ENCODE measurements around the gene ATP6V1E1.
"Not testable (repeated sequence)": the region's sequence is repeated elsewhere in the genome, so short reads cannot be mapped to it uniquely, and the experiment has no call there.

ATP6V1E1 gene

DNA sequence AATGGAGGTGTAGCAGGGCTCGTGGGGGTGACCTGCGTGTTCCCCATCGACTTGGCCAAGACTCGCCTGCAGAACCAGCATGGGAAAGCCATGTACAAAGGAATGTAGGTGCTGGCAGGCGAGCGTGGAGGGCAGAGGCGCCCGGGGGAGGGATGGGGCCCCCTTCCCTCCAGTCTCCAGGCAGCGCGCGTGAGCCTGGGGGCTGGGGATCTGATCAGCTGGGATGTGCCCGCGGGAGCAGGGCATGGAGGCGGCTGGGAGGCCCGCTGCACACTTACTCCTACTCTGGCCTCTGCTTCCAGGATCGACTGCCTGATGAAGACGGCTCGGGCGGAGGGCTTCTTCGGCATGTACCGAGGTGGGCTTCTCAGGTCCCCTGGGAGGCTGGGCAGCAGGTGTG, 47.5 kb downstream of the ATP6V1E1 start:
- DNase-seq (ENCODE audit: low read depth): no peak

DNA sequence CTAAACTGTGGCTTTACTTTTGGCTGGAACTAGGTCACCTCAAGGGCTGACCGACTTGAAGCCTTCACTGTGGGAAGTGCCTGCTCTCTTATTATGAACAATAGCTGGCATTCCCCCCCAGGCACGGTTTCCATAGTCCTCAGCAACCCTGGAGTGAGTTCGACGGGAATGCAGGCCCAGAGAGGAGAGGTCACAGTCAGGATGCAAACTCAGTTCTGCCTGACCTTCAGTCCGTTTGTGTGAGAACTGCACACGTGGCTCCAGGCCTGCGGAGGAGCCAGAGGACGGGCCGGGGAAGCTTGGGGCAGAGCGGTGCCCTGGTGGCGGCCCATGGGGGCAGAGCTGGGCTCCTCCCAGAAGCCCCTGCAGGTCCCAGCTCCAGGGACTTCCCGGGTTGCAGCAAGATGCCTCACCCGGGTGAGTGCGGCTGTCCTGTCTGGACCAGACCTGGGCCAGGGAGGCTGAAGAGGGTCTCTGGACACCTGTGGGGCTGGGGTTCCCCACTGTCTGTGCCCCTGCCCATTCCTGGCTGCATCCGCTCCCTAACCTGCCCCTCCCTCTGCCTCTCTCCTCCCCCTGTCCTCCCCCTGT, 48.0 kb downstream of the ATP6V1E1 start:
- no peak for DNase-seq (ENCODE audit: low read depth)

DNA sequence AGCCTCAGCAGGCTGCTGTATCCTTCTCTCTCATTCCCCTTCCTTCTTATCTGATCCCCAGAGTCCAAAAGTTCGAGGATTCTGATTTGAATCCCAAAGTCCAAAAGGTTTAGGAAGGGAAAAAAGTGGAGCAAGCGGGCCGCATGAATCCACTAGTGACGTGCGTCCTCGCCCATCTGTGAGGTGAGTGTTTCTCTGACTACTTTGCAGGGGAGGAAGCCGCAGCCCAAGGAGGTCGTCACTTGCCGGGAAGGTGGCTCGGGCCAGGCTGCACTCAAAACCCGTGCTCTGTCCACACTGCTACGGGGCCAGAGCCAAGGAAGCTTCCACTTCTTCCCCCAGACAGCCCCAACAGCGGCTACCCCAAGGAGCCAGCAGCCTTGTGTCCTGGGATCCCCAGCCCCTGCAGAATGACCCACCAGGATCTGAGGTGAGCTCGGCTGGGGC, 49.0 kb downstream of the ATP6V1E1 start:
- DNase-seq (ENCODE audit: low read depth): no peak

DNA sequence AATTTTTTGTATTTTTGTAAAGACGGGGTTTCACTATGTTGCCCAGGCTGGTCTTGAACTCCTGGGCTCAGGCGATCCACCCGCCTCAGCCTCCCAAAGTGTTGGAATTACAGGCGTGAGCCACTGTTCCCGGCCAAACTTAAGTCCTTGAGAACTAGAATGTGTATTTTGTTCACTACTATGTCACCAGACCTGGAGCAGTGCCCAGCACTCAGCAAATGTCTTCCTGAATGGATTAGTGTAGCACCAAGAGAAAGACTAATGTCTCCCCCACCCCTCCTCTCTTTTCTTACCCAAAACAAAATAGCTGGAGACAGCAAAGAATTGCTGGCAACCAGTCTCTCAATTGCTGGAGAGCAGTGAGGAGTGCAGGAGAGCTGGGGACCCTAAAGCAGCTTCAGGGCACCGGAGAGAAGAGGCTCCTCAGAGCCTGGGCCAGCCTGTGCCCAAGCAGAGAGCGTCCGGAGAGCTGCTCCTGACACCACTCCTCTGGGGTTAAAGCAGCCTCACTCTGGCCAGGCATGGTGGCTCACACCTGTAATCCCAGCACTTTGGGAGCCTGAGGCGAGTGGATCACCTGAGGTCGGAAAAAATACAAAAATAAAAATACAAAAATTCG, 50.3 kb downstream of the ATP6V1E1 start:
- DNase-seq (ENCODE audit: low read depth): no peak

DNA sequence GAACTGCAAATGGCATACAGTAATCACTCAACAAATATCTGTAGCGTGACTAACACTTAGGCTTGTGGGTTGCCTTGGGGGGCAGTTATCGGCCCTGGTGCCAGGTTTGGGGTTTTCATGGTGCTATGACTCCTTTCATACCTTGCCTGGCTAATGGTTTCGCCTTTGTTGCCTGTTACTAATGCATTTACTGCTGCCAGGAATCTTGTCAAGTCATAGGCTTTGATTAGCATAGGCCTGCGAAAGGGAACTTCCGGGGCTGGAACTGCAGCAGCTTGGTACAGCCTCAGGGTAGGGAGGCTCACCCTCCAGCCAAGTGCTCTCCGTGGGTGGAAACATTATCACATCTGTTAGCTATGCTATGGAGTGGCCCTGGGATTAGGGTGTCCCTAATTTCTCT, 52.1 kb downstream of the ATP6V1E1 start:
- DNase-seq (ENCODE audit: low read depth): no peak

DNA sequence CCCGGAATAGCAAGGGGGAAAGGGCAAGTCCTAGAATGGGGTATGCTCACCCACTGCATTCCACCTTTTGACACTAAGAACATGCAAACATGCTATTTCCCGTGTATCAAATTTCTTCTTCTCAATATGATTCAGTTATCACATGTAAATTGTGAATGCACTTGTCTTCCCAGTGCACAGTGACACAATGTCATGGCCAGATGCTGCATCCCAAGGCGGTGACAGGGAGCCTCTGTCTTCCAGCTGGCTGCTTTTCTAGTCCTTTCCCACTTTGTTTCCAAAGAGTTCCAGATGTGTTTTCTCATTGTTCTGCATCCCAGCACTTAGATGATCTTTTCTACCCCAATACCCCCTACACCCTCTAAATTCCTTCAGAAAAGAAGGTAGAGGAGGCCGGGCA, 52.9 kb downstream of the ATP6V1E1 start:
- DNase-seq (ENCODE audit: low read depth): no peak

DNA sequence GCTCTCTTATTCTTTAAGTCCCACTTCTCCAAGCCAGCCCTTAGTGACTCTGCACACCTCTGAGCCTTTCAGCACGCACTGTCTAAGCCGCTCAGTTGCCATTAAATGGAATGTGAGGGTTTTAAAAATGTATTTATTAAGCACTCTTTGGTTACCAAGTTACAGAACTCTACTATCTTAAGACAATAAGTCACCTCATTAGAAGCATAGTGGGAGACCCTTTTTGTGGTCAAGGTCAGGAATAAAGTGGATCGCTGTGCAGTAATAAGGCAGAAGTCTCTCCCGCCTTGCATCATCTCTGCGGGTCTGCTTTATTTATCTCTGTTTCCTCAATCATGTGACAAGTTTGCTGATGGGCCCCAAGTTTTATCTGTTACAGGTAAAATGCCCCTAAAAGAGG, 53.4 kb downstream of the ATP6V1E1 start:
- DNase-seq (ENCODE audit: low read depth): no peak

DNA sequence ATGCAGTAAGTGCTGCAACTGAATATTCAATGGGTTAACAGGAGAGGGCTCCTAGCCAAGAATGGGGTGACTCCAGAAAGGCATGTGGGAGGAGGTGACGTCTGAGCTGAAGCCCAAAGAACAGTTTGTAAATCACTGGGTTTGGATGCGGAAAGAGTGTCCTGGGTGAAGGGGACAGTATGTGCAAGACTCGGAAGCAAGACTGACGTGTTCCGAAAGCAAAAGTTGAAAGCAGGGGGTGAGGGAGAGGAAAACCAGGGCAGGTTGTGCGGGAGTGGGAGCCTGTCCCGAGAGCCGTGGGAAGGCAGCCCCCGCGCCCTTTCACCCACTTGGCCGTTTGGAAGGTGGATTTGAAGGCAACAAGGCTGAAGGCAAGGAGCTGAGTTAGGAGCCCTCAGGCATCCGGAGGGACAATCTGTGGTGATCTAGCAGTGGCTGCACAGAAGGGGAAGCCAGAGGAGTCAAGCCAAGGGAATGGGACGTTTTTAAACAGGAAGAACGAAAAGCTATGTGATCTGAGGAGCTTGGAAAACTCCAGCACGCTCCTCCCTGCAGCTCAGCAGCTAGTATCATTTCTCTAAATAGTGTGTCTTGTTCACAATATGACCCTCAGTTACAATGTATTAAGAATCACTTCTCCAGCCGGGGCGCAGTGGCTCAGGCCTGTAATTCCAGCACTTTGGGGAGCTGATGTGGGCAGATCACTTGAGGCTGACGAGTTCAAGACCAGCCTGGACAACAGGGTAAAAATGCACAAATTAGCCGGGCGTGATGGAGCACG, 57.5 kb downstream of the ATP6V1E1 start:
- no peak for DNase-seq (ENCODE audit: low read depth)

DNA sequence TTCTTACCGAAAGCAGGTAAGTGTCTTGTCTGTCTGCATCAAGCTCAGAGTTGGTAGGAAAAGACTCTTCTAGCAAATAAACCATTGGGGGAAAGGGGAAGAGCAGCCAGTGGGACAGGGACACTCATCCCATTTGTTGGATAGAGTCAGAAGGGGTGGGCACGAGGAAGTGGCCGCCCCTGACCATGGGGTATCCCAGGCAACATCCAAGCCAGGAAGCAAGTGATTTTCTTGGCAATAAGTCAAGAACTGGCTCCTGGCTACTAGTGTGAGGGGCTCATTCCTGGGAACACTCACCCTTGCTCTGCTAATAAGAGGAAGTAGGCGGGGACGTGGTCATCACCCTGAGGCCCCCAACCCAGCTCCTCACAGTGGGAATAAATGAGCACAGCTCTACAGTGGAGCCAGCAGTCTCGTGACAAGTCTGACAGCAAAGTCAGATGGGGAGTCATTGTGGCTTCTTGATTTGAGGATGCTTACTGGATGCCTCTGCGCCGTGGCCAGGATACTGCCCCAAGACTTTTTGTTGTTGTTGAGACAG, 58.5 kb downstream of the ATP6V1E1 start:
- no peak for DNase-seq (ENCODE audit: low read depth)

DNA sequence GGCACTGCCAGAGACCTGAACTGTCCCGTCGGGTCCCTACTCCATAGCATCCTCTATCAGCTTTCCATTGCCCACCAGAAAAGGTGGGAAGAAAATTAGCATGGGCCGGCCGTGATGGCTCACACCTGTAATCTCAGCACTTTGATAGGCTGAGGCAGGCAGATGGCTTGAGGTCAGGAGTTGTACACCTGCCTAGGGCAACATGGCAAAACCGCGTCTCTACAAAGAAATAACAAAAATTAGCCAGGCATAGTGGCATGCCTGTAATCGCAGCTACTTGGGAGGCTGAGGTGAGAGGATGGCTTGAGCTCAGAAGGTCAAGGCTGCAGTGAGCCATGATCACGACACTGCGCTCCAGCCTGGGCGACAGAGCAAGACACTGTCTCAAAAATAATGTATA, 61.8 kb downstream of the ATP6V1E1 start:
- no peak for DNase-seq (ENCODE audit: low read depth)

DNA sequence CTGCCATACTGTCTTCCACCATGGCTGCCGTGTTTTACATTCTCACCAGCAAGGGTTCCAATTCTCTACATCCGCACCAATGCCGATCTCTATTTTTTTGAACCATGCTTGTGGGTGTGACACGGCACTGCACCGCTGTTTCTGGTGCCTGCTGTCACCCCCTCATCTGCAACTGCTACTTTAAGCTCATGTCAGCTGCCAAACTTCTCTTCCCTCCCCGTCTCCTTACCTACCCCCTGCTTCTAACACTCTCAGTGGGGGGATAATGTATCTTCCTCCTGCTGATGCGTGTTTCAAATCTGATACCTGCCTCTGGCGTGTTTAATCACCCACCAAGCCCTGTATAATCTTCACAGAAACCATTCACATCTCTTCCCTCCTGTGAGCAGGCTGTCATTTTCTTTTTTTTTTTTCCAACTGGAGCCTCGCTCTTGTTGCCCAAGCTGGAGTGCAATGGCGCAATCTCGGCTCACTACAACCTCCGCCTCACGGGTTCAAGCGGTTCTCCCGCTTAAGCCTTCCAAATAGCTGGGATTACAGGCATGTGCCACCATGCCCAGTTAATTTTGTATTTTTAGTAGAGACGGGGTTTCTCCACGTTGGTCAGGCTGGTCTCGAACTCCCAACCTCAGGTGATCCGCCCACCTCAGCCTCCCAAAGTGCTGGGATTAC, 62.4 kb downstream of the ATP6V1E1 start:
- not testable (repeated sequence) for DNase-seq (ENCODE audit: low read depth)

DNA sequence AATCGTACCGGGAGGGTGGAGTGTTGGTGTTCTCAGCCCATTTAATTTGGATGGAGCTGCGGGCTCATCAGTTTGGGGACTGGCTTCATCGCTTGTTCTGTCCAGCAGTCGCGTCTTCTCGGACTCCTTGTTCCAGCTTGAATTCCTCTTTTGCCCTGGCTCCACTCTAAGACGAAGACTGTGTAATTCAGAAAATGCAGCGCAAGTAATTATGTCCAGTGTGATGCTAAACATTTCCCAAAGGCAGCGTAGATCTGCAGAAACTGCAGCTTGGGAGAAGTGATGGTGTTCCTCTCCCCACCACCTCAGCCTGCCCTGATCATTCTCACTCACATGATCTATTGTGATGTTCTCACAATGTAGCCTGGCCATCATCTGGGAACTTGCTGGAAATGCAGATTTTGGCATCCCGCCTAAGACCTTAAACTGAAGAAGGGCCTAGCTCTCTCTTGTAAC, 64.6 kb downstream of the ATP6V1E1 start:
- DNase-seq (ENCODE audit: low read depth): no peak

DNA sequence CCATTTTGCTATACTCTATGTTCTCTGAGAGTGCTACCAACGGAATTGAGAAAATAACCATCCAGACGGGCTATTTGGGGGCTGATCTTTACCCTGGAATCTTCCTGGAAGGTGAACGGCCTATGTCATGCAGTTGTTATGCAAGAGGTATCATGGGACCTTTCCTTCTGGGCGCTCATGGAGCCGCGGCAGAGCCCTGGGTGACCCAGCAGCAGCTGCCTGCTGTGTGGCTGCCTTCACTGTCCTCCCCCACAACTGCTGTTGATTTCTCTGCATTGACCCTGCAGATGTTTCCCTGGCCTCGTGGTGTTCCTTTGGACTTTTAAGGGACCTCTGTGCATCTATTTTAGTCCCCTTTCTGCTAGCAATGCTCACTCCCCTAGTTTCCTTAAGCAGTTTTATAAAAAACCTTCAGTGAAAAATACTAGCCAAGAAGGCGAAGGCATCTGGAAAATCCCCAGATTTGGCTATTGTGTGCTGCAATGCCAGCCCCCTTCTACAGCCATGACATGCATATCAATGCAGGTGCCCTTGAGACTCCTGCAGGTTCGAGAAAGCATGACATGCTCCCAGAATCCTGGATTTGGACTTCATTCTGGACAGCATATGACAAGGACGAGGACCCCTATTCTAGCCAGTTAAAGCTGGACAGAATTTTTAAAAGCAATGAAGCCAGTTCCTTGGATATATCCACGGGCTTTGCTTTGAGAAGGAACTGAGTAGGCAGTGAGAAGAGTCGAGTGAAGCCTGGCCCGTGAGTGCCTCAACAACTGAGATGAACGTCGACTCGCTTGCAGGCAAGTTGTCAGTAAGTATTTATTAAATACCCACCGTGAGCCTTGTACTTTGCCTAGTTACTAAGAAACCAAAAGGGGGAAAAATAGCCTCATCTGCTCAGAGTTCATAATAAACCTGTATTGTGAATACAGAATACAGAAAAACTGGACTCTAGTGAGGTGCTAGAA, 65.4 kb downstream of the ATP6V1E1 start, which contains the start of gene SLC25A18:
TSS of gene SLC25A18 (plus strand) at position 593 of the 965 bp plus-strand sequence. CDS start 16,447 bp downstream, outside the sequence.
- DNase-seq (ENCODE audit: low read depth): no peak

DNA sequence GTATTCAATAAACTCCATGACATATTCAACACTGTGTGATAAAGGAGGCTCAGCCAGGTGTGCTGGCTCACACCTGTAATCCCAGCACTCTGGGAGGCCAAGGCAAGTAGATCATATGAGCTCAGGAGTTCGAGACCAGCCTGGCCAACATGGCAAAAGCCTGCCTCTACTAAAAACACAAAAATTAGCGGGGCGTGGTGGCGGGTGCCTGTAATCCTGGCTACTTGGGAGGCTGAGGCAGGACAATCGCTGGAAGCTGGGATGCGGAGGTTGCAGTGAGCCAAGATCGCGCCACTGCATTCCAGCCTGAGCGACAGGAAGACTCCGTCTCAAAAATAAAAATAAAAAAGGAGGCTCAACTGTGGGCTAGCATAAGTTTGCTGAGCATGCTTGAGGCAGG, 69.4 kb downstream of the ATP6V1E1 start:
- no peak for DNase-seq (ENCODE audit: low read depth)

DNA sequence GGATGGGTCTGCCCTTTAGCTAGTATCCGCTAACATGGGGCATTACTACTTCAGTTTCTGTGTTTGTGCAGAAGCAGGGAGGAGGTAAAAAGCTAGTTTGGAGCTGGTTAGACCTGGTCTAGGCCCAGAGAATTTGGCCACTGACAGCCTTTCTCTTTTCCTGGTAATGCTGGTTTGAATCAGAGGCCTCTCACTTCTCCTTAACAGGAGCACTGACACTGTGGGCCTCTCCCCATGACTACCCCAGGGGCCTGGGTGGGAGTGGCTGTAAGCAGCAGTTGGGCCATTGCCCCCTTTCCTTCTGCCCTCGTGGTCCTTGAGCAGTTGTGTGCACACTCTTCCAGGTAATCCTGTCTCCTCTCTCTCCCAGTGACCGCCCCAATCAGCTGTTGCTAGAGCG, 73.7 kb downstream of the ATP6V1E1 start:
- DNase-seq (ENCODE audit: low read depth): no peak

DNA sequence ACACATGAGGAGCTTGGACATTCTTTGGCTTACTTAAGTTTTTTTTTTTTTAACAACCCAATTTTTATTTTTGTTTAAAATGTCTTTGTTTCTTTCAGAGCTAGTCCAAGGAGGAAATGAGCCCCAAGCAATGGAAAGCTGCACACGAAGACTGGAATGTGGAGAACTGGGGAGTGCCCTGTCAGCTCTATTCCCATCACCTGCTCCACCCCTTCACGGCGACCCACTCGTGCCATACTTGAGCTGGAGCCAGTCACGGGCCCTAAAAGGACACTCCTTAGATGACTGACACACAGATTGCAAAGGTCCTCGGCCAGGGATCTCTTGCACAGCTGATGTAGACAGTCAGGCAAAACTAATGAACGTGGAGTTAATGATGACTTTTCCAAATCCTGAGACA, 75.8 kb downstream of the ATP6V1E1 start:
- DNase-seq (ENCODE audit: low read depth): no peak

DNA sequence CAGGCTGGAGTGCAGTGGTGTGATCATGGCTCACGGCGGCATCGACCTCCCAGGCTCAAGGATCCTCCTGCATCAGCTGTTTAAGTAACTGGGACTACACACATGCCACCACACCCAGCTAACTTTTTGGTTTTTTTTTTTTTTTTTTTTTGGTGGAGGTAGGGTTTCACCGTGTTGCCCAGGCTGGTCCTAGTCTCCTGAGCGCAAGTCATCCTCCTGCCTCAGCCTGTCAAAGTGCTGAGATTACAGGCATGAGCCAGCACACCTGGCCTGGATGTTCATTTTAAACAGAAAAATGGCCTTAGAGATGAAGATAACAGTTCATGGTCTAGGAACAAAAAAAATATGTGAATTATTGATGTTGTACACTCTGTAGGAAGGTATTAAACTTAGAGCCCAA, 78.9 kb downstream of the ATP6V1E1 start:
- no peak for DNase-seq (ENCODE audit: low read depth)

DNA sequence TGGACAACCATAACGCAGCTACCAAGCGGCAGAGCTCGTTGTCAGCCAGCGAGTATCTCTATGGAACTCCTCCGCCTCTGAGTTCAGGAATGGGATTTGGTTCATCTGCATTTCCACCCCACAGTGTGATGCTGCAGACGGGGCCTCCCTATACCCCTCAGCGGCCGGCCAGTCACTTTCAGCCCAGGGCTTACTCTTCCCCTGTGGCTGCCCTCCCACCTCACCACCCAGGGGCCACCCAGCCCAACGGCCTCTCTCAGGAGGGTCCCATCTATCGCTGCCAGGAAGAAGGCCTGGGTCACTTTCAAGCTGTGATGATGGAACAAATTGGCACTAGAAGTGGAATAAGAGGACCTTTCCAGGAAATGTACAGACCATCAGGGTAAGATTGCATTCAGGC, 79.4 kb downstream of the ATP6V1E1 start:
- DNase-seq (ENCODE audit: low read depth): no peak

DNA sequence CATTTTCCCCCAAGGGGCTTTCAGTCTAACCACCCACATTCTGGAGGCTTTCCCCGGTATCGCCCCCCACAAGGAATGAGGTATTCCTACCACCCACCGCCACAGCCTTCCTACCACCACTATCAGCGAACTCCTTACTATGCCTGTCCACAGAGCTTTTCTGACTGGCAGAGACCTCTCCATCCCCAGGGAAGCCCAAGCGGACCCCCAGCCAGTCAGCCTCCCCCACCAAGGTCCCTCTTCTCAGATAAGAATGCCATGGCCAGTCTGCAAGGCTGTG, 79.9 kb downstream of the ATP6V1E1 start:
- no peak for DNase-seq (ENCODE audit: low read depth)

DNA sequence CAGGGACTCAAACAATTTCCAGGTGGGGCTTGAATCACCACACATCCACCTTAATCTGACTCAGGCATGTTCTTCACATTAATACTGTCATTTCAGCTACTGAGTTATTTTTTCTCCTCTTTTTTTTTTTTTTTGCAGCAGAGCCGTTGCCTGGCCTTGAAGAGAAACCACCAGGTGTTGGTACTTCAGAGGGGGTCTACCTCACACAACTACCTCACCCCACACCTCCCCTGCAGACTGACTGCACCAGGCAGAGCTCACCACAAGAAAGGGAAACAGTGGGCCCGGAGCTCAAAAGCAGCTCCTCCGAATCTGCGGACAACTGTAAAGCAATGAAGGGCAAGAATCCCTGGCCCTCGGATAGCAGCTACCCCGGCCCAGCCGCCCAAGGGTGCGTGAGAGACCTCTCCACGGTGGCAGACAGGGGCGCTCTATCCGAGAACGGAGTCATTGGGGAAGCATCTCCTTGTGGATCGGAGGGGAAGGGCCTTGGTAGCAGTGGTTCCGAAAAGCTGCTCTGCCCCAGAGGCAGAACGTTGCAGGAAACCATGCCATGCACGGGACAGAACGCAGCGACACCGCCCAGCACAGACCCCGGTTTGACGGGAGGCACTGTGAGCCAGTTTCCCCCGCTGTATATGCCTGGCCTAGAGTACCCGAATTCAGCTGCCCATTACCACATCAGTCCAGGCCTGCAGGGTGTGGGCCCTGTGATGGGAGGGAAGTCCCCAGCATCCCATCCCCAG, 80.4 kb downstream of the ATP6V1E1 start:
- DNase-seq (ENCODE audit: low read depth): no peak

DNA sequence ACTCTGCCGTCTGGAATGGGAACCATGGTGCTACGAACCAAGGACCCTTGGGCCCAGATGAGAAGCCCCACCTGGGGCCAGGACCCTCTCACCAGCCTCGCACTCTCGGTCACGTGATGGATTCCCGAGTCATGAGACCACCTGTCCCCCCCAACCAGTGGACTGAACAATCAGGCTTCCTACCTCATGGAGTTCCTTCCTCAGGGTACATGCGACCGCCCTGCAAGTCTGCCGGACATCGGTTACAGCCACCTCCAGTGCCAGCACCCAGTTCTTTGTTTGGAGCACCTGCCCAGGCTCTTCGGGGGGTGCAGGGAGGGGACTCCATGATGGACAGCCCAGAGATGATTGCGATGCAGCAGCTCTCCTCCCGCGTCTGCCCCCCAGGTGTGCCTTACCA, 86.1 kb downstream of the ATP6V1E1 start:
- no peak for DNase-seq (ENCODE audit: low read depth)
